Neuron (in vitro differentiated cells): Measurements from ENCODE around the gene SGMS1.
"Not testable (repeated sequence)": the region's sequence is repeated elsewhere in the genome, so short reads cannot be mapped to it uniquely, and the experiment has no call there.

ENCODE experiments used
- H2AFZ ChIP-seq: one replicate; pipeline ENCODE4 v1.6.1; 2013; ENCODE audit warnings: low read depth, mild to moderate bottlenecking, inconsistent platforms, low read length, moderate library complexity
- H3K27me3 ChIP-seq: one replicate; pipeline ENCODE4 v1.6.1; 2013; ENCODE audit warnings: low read length; ENCODE audit not compliant: insufficient read depth
- H3K36me3 ChIP-seq: one replicate; pipeline ENCODE4 v1.6.1; 2013; ENCODE audit warnings: low read length; ENCODE audit not compliant: insufficient read depth
- H3K4me1 ChIP-seq: one replicate; pipeline ENCODE4 v1.6.1; 2013; ENCODE audit warnings: low read length; ENCODE audit not compliant: insufficient read depth
- H3K4me3 ChIP-seq: 2 replicates; pipeline ENCODE4 v1.5.1; 2013; ENCODE audit warnings: mild to moderate bottlenecking, low read length, moderate library complexity
- H3K9me3 ChIP-seq: one replicate; pipeline ENCODE4 v1.6.1; 2013; ENCODE audit warnings: low read length

The SGMS1 gene

GRCh38 chr10:50286996-50287803 is 336.6 kb downstream of the SGMS1 start:
- H3K9me3 ChIP-seq = no peaks in the 10 kb centered on the region
- no peak overlapping the region for H2AFZ ChIP-seq
- no peak overlapping the region for H3K4me3 ChIP-seq
- no peaks in the 10 kb centered on the region for H3K36me3 ChIP-seq
- no peaks in the 10 kb centered on the region for H3K4me1 ChIP-seq
- H3K27me3 ChIP-seq = no peaks in the 10 kb centered on the region

GRCh38 chr10:50286517-50286916 is 337.2 kb downstream of the SGMS1 start:
- Histone ChIP-seq H3K4me3 (no peak overlapping the region), H3K9me3 (no peaks in the 10 kb centered on the region), H3K27me3 (no peaks in the 10 kb centered on the region), H2AFZ (no peak overlapping the region), H3K36me3 (no peaks in the 10 kb centered on the region), H3K4me1 (no peaks in the 10 kb centered on the region)

GRCh38 chr10:50281967-50282522 is 341.7 kb downstream of the SGMS1 start:
- no peak overlapping the region for H2AFZ ChIP-seq
- H3K9me3 ChIP-seq = no peaks in the 10 kb centered on the region
- H3K36me3 ChIP-seq = no peaks in the 10 kb centered on the region
- no peak overlapping the region for H3K4me3 ChIP-seq
- H3K4me1 ChIP-seq = no peaks in the 10 kb centered on the region
- H3K27me3 ChIP-seq = peaks cover 3% of the 10 kb centered on the region

GRCh38 chr10:50281210-50281966 is 342.4 kb downstream of the SGMS1 start:
- no peaks in the 10 kb centered on the region for H3K36me3 ChIP-seq
- no peaks in the 10 kb centered on the region for H3K4me1 ChIP-seq
- H3K27me3 ChIP-seq = peaks cover 3% of the 10 kb centered on the region
- no peak overlapping the region for H2AFZ ChIP-seq
- no peaks in the 10 kb centered on the region for H3K9me3 ChIP-seq
- H3K4me3 ChIP-seq = no peak overlapping the region

DNA sequence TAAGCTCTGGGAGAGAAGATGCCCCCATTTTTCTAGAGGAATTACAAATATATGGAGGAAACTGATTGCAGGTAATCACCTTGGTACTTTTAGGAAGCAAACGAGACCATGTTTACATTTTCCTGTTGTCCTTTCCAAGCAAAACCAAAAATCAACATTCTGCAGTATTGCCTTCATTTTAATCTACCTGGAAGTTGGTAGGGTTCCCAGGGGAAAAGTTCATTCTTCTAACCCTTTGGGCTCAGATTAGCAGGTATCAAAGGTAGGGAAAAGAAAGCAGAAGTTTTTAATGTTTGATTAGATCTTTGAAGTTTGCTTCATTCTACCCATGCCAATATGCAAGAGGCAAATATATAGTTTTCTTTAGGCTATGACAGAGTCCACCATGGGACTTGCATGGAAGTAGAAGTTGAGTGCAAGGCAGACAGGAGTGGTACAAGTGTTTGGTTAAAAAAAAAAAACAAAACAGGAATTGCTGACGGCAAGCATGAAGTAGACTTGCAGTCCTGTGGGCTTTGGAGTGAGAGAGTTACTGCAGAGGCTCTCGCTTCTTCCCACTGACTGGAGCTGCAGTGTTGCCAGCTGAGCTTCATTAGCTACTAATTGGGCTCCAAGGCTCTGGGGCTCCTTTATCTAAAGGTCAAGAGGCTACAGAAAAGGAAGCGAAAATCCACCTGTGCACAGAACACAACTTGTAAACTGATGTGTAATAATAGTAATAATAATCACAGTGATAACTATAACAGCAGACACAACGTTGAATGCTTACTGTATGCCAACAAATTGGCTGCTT is 343.5 kb downstream of the SGMS1 start:
- H3K4me1 ChIP-seq = no peaks in the 10 kb centered on the region
- no peaks in the 10 kb centered on the region for H3K9me3 ChIP-seq
- H2AFZ ChIP-seq = no peak overlapping the region
- H3K4me3 ChIP-seq = no peak overlapping the region
- H3K27me3 ChIP-seq = peaks cover 3% of the 10 kb centered on the region
- no peaks in the 10 kb centered on the region for H3K36me3 ChIP-seq

DNA sequence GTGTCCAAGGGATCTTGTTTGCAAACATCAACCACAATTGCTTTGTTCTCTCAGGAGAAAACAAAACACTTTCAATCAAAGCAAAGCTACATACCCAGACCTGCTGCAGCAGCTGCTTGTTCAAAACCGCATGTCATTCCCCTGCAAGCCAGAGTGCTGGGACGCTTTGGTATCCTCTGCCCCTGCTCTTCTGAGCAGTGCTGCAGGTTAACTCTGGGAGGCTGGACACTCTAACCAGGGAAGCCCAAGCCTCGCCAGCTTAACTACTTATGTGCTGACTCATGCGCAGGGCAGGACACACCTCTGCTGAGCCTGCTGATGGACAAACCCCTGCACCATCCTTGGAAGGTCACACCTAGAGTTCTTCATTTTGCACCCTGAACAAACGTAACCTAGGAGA is 344.3 kb downstream of the SGMS1 start:
- Histone ChIP-seq H3K36me3 (no peaks in the 10 kb centered on the region), H3K4me3 (no peak overlapping the region), H3K27me3 (peaks cover 3% of the 10 kb centered on the region), H3K4me1 (no peaks in the 10 kb centered on the region), H2AFZ (no peak overlapping the region), H3K9me3 (no peaks in the 10 kb centered on the region)

DNA sequence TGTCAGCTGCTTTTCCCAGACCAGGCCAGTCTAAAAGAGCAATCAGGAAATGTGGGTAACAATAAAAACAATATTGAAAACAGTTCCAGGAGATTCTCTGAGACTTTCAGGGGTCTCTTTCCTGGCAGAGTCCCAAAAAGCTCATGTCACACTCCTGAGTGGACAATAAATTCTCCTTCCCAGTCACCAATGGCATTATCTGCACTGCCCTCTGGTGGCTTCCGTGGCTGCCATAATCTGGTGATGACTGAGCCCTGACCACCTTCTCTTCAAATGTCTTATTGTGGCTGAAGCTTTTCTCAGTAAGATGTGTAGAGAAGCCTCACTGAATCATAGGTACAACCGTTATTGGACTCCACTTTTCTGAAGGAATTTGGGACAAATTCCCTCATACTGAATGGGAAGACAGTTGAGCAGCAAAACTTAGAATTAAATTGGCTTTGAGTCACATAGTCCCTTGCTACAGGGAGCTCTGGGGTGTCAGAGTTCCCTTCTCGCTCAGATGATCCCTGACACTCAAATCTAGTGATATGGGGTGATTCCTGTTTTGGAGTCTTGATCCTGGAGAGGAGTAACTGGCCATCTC is 348.0 kb downstream of the SGMS1 start:
- Histone ChIP-seq H3K9me3 (no peaks in the 10 kb centered on the region), H3K36me3 (no peaks in the 10 kb centered on the region), H3K4me1 (no peaks in the 10 kb centered on the region), H3K4me3 (no peak overlapping the region), H2AFZ (no peak overlapping the region), H3K27me3 (peaks cover 6% of the 10 kb centered on the region)

- Histone ChIP-seq H3K9me3 (no peaks in the 10 kb centered on the region), H3K4me1 (no peaks in the 10 kb centered on the region), H2AFZ (no peak overlapping the region), H3K27me3 (peaks cover 3% of the 10 kb centered on the region), H3K36me3 (no peaks in the 10 kb centered on the region), H3K4me3 (no peak overlapping the region)
Observed at GRCh38 chr10:50272531-50272930, 351.2 kb downstream of the SGMS1 start.

GRCh38 chr10:50271564-50272250 is 352.0 kb downstream of the SGMS1 start:
- Histone ChIP-seq H2AFZ (no peak overlapping the region), H3K27me3 (peaks cover 3% of the 10 kb centered on the region), H3K9me3 (no peaks in the 10 kb centered on the region), H3K36me3 (no peaks in the 10 kb centered on the region), H3K4me3 (no peak overlapping the region), H3K4me1 (no peaks in the 10 kb centered on the region)

- not testable (repeated sequence) for H3K27me3 ChIP-seq, H2AFZ ChIP-seq, H3K9me3 ChIP-seq, H3K36me3 ChIP-seq, H3K4me3 ChIP-seq, H3K4me1 ChIP-seq
Observed at GRCh38 chr10:50267877-50268276, 355.9 kb downstream of the SGMS1 start.

DNA sequence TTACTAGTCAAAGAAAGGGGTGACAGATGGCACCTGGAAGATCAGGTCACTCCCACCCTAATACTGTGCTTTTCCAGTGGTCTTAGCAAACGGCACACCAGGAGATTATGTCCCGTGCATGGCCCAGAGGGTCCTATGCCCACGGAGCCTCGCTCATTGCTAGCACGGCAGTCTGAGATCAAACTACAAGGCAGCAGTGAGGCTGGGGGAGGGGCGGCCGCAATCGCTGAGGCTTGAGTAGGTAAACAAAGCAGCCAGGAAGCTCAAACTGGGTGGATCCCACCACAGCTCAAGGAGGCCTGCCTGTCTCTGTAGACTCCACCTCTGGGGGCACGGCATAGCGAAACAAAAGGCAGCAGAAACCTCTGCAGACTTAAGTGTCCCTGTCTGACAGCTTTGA is 361.1 kb downstream of the SGMS1 start:
- not testable (repeated sequence) for H2AFZ ChIP-seq, H3K4me1 ChIP-seq, H3K4me3 ChIP-seq, H3K9me3 ChIP-seq, H3K36me3 ChIP-seq, H3K27me3 ChIP-seq

- Histone ChIP-seq H3K27me3 (no peaks in the 10 kb centered on the region), H3K36me3 (no peaks in the 10 kb centered on the region), H3K9me3 (no peaks in the 10 kb centered on the region), H3K4me3 (no peak overlapping the region), H3K4me1 (no peaks in the 10 kb centered on the region), H2AFZ (no peak overlapping the region)
Observed at GRCh38 chr10:50260791-50261281, 362.9 kb downstream of the SGMS1 start.
